IMR-90 (cell line): ENCODE measurements around the gene CDS2. TPM values are rescaled to one million over a fixed set of nuclear protein-coding genes. Genes with fewer than 3 reads are reported as not detected.
"Not testable (repeated sequence)": the region's sequence is repeated elsewhere in the genome, so short reads cannot be mapped to it uniquely, and the experiment has no call there.

ENCODE experiments used
- ATAC-seq: fragments of 200-7000 bp; cut with Tn5 transposase; 2 replicates; pipeline ENCODE4 v1.9.1; 2020; ENCODE audit warnings: low read depth, mild to moderate bottlenecking, moderate library complexity
- BruUV-seq: library from RNA; stranded (reverse); fragments of 400-500 nt; replicated peaks from 2 replicates; lab custom pipeline; 2021; lab: Mats Ljungman, UMichigan
- CTCF ChIA-PET: fragments of 300-600 bp; formaldehyde crosslinking; extraction: SDS; loops from one replicate; lab custom pipeline; 2021; ENCODE audit warnings: antibody characterized with exemption; lab: Yijun Ruan, JAX
- POLR2A ChIA-PET: fragments of 300-600 bp; sonication (Branson Sonifier 250); formaldehyde crosslinking; loops from one replicate; lab custom pipeline; 2022; ENCODE audit warnings: antibody characterized with exemption; ENCODE audit not compliant: unreplicated experiment; lab: Charles Lee
- DNase-seq: peaks from one replicate; pipeline ENCODE4 v3.0.0; 2013
- H2AFZ ChIP-seq: replicated peaks from 2 replicates; pipeline ENCODE3; 2013; ENCODE audit warnings: low read length, mild to moderate bottlenecking; ENCODE audit not compliant: poor library complexity
- H2AK5ac ChIP-seq: 2 replicates; pipeline ENCODE4 v1.6.1; 2013; ENCODE audit warnings: low read depth, low read length, inconsistent platforms
- H2AK9ac ChIP-seq: replicated peaks from 2 replicates; pipeline ENCODE3; 2013; ENCODE audit warnings: mild to moderate bottlenecking, low read depth, low read length, moderate library complexity; ENCODE audit not compliant: poor library complexity
- H2BK120ac ChIP-seq: 2 replicates; pipeline ENCODE4 v1.6.1; 2013; ENCODE audit warnings: low read depth, low read length, inconsistent platforms
- H2BK15ac ChIP-seq: 3 replicates; pipeline ENCODE4 v1.6.1; 2013; ENCODE audit warnings: low read depth, low read length, inconsistent platforms
- H2BK20ac ChIP-seq: 2 replicates; pipeline ENCODE4 v1.6.1; 2013; ENCODE audit warnings: low read depth, mild to moderate bottlenecking, inconsistent platforms, low read length, moderate library complexity
- H2BK5ac ChIP-seq: 2 replicates; pipeline ENCODE4 v1.6.1; 2013; ENCODE audit warnings: mild to moderate bottlenecking, low read depth, low read length, inconsistent platforms; ENCODE audit not compliant: poor library complexity, severe bottlenecking
- H3K14ac ChIP-seq: replicated peaks from 2 replicates; pipeline ENCODE4 v1.6.1; 2013; ENCODE audit warnings: low read depth, low read length, inconsistent platforms
- H3K18ac ChIP-seq: 2 replicates; pipeline ENCODE4 v1.6.1; 2013; ENCODE audit warnings: low read depth, low read length, control low read depth
- H3K23ac ChIP-seq: 2 replicates; pipeline ENCODE4 v1.6.1; 2013; ENCODE audit warnings: low read depth, low read length, inconsistent platforms
- H3K27ac ChIP-seq: 2 replicates; pipeline ENCODE4 v1.5.1; 2013; ENCODE audit warnings: mild to moderate bottlenecking, control low read depth, low read length; ENCODE audit not compliant: insufficient read depth
- H3K27me3 ChIP-seq: 2 replicates; pipeline ENCODE4 v1.6.1; 2013; ENCODE audit warnings: low read length; ENCODE audit not compliant: control insufficient read depth, insufficient read depth
- H3K36me3 ChIP-seq: 2 replicates; pipeline ENCODE4 v1.6.1; 2013; ENCODE audit warnings: low read length, mixed read lengths; ENCODE audit not compliant: control insufficient read depth, insufficient read depth
- H3K4ac ChIP-seq: 2 replicates; pipeline ENCODE4 v1.6.1; 2013; ENCODE audit warnings: low read depth, low read length, inconsistent platforms
- H3K4me1 ChIP-seq: 2 replicates; pipeline ENCODE4 v1.6.1; 2013; ENCODE audit warnings: low read length, mixed read lengths; ENCODE audit not compliant: control insufficient read depth, insufficient read depth
- H3K4me2 ChIP-seq: 2 replicates; pipeline ENCODE4 v1.6.1; 2013; ENCODE audit warnings: low read depth, mild to moderate bottlenecking, control low read depth, low read length, moderate library complexity
- H3K4me3 ChIP-seq: 2 replicates; pipeline ENCODE4 v1.5.1; 2013; ENCODE audit warnings: low read depth, mild to moderate bottlenecking, control low read depth, low read length, moderate library complexity; ENCODE audit not compliant: insufficient read depth
- H3K56ac ChIP-seq: 2 replicates; pipeline ENCODE4 v1.6.1; 2013; ENCODE audit warnings: low read length, inconsistent platforms; ENCODE audit not compliant: insufficient read depth; ENCODE audit errors: extremely low read depth
- H3K79me1 ChIP-seq, 2 experiments: 2 replicates each; pipeline ENCODE4 v1.6.1; 2013; ENCODE audit warnings: low read length in 2 of 2, inconsistent platforms in 1 of 2, low read depth in 1 of 2
- H3K9ac ChIP-seq: 2 replicates; pipeline ENCODE4 v1.6.1; 2013; ENCODE audit warnings: low read depth, low read length, control low read depth
- H3K9me1 ChIP-seq: 2 replicates; pipeline ENCODE4 v1.6.1; 2013; ENCODE audit warnings: low read length, inconsistent platforms; ENCODE audit not compliant: insufficient read depth
- H3K9me3 ChIP-seq: 2 replicates; pipeline ENCODE4 v1.6.1; 2013; ENCODE audit warnings: low read length; ENCODE audit not compliant: control insufficient read depth, insufficient read depth
- H4K20me1 ChIP-seq: 2 replicates; pipeline ENCODE4 v1.6.1; 2013; ENCODE audit warnings: low read length, inconsistent platforms; ENCODE audit not compliant: insufficient read depth
- H4K5ac ChIP-seq: 2 replicates; pipeline ENCODE4 v1.6.1; 2013; ENCODE audit warnings: mild to moderate bottlenecking, low read depth, low read length, control low read depth
- H4K8ac ChIP-seq, 2 experiments: 2 replicates each; pipeline ENCODE4 v1.6.1; 2013; ENCODE audit warnings: low read depth in 2 of 2, low read length in 2 of 2, control low read depth in 1 of 2, inconsistent platforms in 1 of 2
- H4K91ac ChIP-seq: 2 replicates; pipeline ENCODE4 v1.6.1; 2013; ENCODE audit warnings: low read depth, low read length, inconsistent platforms; ENCODE audit not compliant: insufficient read depth
- CTCF ChIP-seq: conservative IDR thresholded peaks from 2 replicates; pipeline ENCODE4 v1.5.1; 2012; ENCODE audit warnings: mild to moderate bottlenecking, low read depth, low read length, improper control_type of control experiment
- POLR2A ChIP-seq: IDR thresholded peaks from 2 replicates; pipeline ENCODE4 v1.6.1; 2012; ENCODE audit warnings: mild to moderate bottlenecking, low read depth, low read length
- RFX5 ChIP-seq: IDR thresholded peaks from 2 replicates; pipeline ENCODE4 v1.8.0; 2012; ENCODE audit warnings: low read depth, mild to moderate bottlenecking, low read length, moderate library complexity
- WGBS, 2 experiments: methylation state at CpG; one replicate each; pipeline versions ENCODE4 v1.1.5 to v1.1.7; 2013; ENCODE audit warnings: missing lambda C conversion rate in 2 of 2; ENCODE audit not compliant: insufficient read length in 1 of 2; ENCODE audit errors: extremely low coverage in 2 of 2; 5-methylcytosine and 5-hydroxymethylcytosine counted together
- dilution Hi-C: fragments of 300-500 bp; cut with HindIII; formaldehyde crosslinking; loops from one replicate; pipeline ENCODE4 v1.14.3; 2018; ENCODE audit warnings: low sequenced_read_pairs; ENCODE audit not compliant: unreplicated experiment
- in situ Hi-C: fragments of 300-500 bp; cut with MboI; formaldehyde crosslinking; loops from 3 replicates; pipeline ENCODE4 v1.14.3; 2019; ENCODE audit warnings: low sequenced_read_pairs, inconsistent platforms, mixed read lengths
- intact Hi-C: fragments of 100-400 bp; cut with micrococcal nuclease; formaldehyde crosslinking; loops from 2 replicates; pipeline ENCODE4 v1.10.0; 2022
- polyA plus RNA-seq, 3 experiments: library from polyadenylated mRNA; depleted of rRNA; stranded (reverse); fragments of >200 nt; gene quantifications; 2 replicates each; pipeline ENCODE4 v1.2.3, GENCODE V29; 2012; ENCODE audit warnings: low replicate concordance in 1 of 3
- total RNA-seq: library from RNA; depleted of rRNA; stranded (reverse); fragments of >200 nt; gene quantifications from 2 replicates; pipeline ENCODE4 v1.2.3, GENCODE V29; 2012

CDS2 gene
- total and polyA plus RNA-seq, 2 of the 4 experiments (the other 2 are of a cell fraction) = 17.0 to 47.1 TPM

DNA sequence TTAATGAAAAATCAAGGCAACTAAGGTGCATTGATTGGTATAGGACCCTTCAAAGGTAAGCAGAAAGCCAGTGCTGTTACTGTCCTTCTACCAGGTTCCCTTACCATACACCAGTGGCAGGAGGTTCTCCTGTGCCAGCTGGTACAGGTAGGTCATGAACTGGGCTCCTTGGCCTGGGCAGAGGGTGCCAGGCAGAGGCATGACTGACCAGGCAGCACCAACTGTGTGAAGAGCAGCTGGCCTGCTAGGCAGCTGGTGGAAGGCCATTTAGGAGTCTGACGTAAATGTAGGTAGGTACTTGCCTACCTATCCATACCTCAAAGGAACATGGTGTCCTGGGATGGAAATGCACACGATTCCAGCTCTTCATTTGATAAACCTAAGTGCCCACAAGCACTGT, 30.3 kb upstream of the CDS2 start:
- DNase-seq = no peak
- no peak overlapping the region for H3K56ac ChIP-seq
- H3K18ac ChIP-seq = no peak overlapping the region
- no peaks in the 10 kb centered on the region for H3K27me3 ChIP-seq
- H3K9me1 ChIP-seq = no peaks in the 10 kb centered on the region; the same call in none of the 2 replicates
- H3K9me3 ChIP-seq = no peaks in the 10 kb centered on the region
- H3K4ac ChIP-seq = no peak overlapping the region
- H3K23ac ChIP-seq = no peak overlapping the region
- BruUV-seq = no TSS peak
- H4K20me1 ChIP-seq = peaks cover 4% of the 10 kb centered on the region; the same call in 1 of the 2 replicates
- no peak overlapping the region for H2BK15ac ChIP-seq
- no peak overlapping the region for H2BK20ac ChIP-seq
- H3K9ac ChIP-seq = no peak overlapping the region
- no peak overlapping the region for H2BK5ac ChIP-seq
- H4K91ac ChIP-seq = no peak overlapping the region
- H2BK120ac ChIP-seq = no peak overlapping the region
- ChIA-PET CTCF (no interaction called here), POLR2A (no interaction called here)
- H4K5ac ChIP-seq = no peak overlapping the region
- peaks cover 26% of the 10 kb centered on the region for H3K36me3 ChIP-seq
- no peak overlapping the region for H2AK9ac ChIP-seq
- H2AK5ac ChIP-seq = no peak overlapping the region
- no peak for ATAC-seq
- no CpG with 5 or more reads among the region's 2 CpGs for WGBS, 2 experiments
- H3K27ac ChIP-seq = no peak overlapping the region
- peaks cover 5 to 12% of the 10 kb centered on the region in 2 experiments; a peak in 3 of 4 replicates for H3K79me1 ChIP-seq
- H4K8ac ChIP-seq = no peak overlapping the region
- H2AFZ ChIP-seq = no peak overlapping the region
- H3K4me2 ChIP-seq = no peak overlapping the region
- dilution Hi-C loops = no loop called here
- in situ Hi-C loops = no loop called here
- no peaks in the 10 kb centered on the region for H3K4me1 ChIP-seq
- no peak overlapping the region for H3K4me3 ChIP-seq
- intact Hi-C loops = no loop called here
- no peak for TF ChIP-seq POLR2A
- no peak for TF ChIP-seq CTCF
- TF ChIP-seq RFX5 = no peak
- no peak overlapping the region for H3K14ac ChIP-seq

DNA sequence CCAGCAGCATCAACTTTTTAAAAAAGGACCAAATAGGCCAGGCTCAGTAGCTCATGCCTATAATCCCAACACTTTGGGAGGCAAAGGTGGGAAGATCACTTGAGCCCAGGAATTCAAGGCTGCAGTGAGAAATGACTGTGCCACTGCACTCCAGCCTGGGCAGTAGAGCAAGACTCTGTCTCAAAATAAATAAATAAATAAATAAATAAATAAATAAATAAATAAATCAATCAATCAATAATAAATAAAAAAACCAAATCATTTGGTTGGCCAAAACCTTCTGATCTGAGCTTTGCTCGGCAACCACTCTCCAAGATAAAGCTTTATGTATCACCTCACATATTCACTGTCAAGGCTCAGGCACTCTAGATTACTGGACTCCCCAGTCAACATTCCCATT, 27.8 kb upstream of the CDS2 start:
- H3K27me3 ChIP-seq, H2AK5ac ChIP-seq, H3K9me3 ChIP-seq, H3K9me1 ChIP-seq, H2BK120ac ChIP-seq, H4K91ac ChIP-seq, H3K56ac ChIP-seq, H3K4ac ChIP-seq, H2BK15ac ChIP-seq, POLR2A ChIA-PET, DNase-seq, H4K5ac ChIP-seq, H2AK9ac ChIP-seq, H3K4me2 ChIP-seq, H4K8ac ChIP-seq, H3K18ac ChIP-seq, H4K20me1 ChIP-seq, H2BK20ac ChIP-seq, in situ Hi-C loops, H2BK5ac ChIP-seq, H3K4me3 ChIP-seq, dilution Hi-C loops, H3K23ac ChIP-seq, H2AFZ ChIP-seq, H3K4me1 ChIP-seq, ATAC-seq, BruUV-seq, intact Hi-C loops, H3K27ac ChIP-seq, H3K14ac ChIP-seq, H3K9ac ChIP-seq: not testable (repeated sequence)
- CTCF ChIA-PET = interaction anchor here (0.5 to 0.6 kb wide), 2 partner anchors 11 to 149 kb away, joined by 3 read pairs; no protein-coding TSS in a partner anchor
- H3K79me1 ChIP-seq = peaks cover 9 to 20% of the 10 kb centered on the region in 2 experiments; a peak in 3 of 4 replicates
- peaks cover 34% of the 10 kb centered on the region for H3K36me3 ChIP-seq
- 89% methylated on average over 1 of the region's 1 CpG; no CpG with 5 or more reads in 1 of the 2 experiments for WGBS, 2 experiments
